Left ventricle myocardium inferior (tissue), 1 donor: ENCODE results near the gene PCTP. TPM values are rescaled to one million over a fixed set of nuclear protein-coding genes. Genes with fewer than 3 reads are reported as not detected.

ENCODE experiments used
- DNase-seq: peaks from one replicate; pipeline ENCODE4 v3.0.0-alpha.2; 2020
- H3K27ac ChIP-seq: fragments of 200-600 bp; replicated peaks from 2 replicates; pipeline ENCODE4 v1.8.0; 2021
- H3K27me3 ChIP-seq: fragments of 200-600 bp; 2 replicates; pipeline ENCODE4 v1.8.0; 2021; ENCODE audit warnings: low read depth
- H3K36me3 ChIP-seq: fragments of 200-600 bp; 2 replicates; pipeline ENCODE4 v1.8.0; 2021
- H3K4me1 ChIP-seq: fragments of 200-600 bp; 2 replicates; pipeline ENCODE4 v1.8.0; 2021
- H3K4me3 ChIP-seq: fragments of 200-600 bp; 2 replicates; pipeline ENCODE4 v1.8.0; 2021; ENCODE audit warnings: mild to moderate bottlenecking, moderate library complexity
- H3K9me3 ChIP-seq: fragments of 200-600 bp; replicated peaks from 2 replicates; pipeline ENCODE4 v1.8.0; 2021
- intact Hi-C: fragments of 100-400 bp; cut with micrococcal nuclease; formaldehyde crosslinking; loops from one replicate; pipeline ENCODE4 v1.11.0; 2022
- total RNA-seq: library from RNA; stranded (reverse); fragmentation: NEBNext Ultra II Directional; extraction: Animal tissue kit (Norgen Biotek cat#: 25700); gene quantifications from one replicate; pipeline ENCODE4 v1.2.1, GENCODE V29; 2021
- TF ChIP-seq, protein P1 (sequence below): fragments of 200-600 bp; IDR thresholded peaks from 2 replicates; pipeline ENCODE4 v1.8.0; 2021; ENCODE audit warnings: antibody characterized with exemption, mild to moderate bottlenecking, borderline replicate concordance
- donor health status: DM: no; HTN: yes; CAD: no; lungs with severe emphysema.

Gene PCTP
- total RNA-seq, 1 donor from 2014 or later: 19.6 TPM

DNA sequence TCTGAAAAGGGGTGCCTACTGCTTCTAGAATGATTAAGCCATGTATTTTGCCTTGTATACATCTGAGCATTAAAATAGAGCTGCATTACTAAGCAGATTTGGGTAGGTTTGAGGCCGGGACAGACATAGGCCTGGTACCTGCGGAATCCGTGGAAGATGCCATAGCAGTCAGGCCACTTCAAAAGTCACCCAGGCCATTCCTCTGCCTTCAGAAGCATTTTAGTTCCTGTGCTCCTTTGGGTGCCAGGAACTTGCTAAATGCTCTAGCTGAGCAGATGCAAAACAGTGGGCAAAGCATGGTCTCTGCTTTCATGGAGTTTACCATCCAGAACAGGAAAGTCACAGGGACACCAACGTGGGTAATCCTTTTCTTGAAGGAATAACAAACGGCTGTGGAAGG is 22.5 kb upstream of the PCTP start:
- Histone ChIP-seq H3K4me3 (peak overlapping the region; percentile 60), H3K4me1 (peaks cover 92% of the 10 kb centered on the region), H3K9me3 (no peaks in the 10 kb centered on the region), H3K27me3 (no peaks in the 10 kb centered on the region), H3K27ac (peak overlapping the region; percentile 93), H3K36me3 (no peaks in the 10 kb centered on the region)
- no peak for DNase-seq
- intact Hi-C loops: no loop called here
- TF ChIP-seq, protein P1, sequence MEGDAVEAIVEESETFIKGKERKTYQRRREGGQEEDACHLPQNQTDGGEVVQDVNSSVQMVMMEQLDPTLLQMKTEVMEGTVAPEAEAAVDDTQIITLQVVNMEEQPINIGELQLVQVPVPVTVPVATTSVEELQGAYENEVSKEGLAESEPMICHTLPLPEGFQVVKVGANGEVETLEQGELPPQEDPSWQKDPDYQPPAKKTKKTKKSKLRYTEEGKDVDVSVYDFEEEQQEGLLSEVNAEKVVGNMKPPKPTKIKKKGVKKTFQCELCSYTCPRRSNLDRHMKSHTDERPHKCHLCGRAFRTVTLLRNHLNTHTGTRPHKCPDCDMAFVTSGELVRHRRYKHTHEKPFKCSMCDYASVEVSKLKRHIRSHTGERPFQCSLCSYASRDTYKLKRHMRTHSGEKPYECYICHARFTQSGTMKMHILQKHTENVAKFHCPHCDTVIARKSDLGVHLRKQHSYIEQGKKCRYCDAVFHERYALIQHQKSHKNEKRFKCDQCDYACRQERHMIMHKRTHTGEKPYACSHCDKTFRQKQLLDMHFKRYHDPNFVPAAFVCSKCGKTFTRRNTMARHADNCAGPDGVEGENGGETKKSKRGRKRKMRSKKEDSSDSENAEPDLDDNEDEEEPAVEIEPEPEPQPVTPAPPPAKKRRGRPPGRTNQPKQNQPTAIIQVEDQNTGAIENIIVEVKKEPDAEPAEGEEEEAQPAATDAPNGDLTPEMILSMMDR: no peak

DNA sequence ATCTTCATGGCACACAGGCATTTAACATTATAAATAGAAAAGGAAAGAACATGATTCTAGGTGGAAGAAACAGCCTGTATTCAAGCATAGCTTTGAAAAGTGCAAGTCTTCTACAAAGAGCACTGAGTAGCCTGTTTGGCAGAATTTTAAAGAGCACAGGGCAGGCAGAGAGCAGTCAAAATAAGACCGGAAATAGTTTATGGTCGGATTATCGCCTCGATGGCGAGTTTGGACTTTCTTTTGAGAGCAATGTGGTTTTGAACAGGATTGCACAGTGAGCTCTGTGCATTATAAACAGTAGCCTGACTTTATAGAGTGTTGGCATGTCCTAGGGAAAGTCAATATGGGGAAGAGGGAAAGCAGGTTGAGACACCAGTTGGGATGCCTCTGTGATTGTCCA is 22.0 kb upstream of the PCTP start:
- peak overlapping the region; percentile 60 for H3K4me3 ChIP-seq

DNA sequence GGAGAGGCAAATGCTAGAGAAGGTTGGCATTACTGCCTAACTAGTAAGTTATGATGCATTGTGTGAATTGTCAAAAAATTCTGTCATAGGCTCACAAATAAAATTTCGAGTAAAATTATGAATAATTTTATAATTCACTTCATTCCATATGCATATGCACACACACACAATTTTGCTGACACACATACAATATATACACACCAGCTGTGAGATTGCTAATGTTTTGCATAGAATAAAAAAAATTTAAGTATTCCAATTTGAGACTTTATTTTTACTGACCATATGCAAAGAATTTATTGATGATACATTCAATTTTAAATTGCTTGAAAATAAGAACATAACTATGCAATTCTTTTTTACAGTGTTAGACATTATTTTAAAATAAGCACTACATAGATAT is 21.4 kb upstream of the PCTP start:
- Histone ChIP-seq H3K36me3 (no peaks in the 10 kb centered on the region), H3K4me1 (peaks cover 92% of the 10 kb centered on the region), H3K9me3 (no peaks in the 10 kb centered on the region), H3K27ac (peak overlapping the region; percentile 93), H3K27me3 (no peaks in the 10 kb centered on the region), H3K4me3 (peak overlapping the region; percentile 60)
- no peak for DNase-seq
- intact Hi-C loops: no loop called here
- TF ChIP-seq, protein P1: no peak

More for the DNA sequence above, 22.0 kb upstream of the PCTP start:
- Histone ChIP-seq H3K27ac (peak overlapping the region; percentile 93), H3K4me1 (peaks cover 92% of the 10 kb centered on the region), H3K27me3 (no peaks in the 10 kb centered on the region), H3K9me3 (no peaks in the 10 kb centered on the region), H3K36me3 (no peaks in the 10 kb centered on the region)
- intact Hi-C loops: no loop called here
- no peak for DNase-seq
- TF ChIP-seq, protein P1: no peak

DNA sequence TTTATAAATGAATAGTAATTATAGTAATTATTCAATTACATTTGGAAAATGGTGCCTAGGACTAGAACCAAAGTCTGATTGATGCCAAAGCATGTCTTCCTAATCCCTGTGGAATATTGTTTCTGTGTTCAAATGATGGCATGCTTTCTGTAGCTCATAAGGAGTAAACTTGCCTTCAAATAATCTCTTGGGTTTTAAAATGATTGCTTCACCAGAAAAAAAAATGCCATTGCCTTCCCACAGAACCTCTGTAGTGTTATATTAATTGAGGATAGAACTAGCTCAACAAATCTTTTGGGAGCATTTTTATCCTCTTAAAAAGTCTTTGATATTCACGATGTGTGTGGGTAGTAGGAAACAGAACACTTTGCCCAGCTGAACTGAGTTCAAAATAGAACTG is 20.5 kb upstream of the PCTP start:
- DNase-seq: no peak
- Histone ChIP-seq H3K27ac (peak overlapping the region; percentile 93), H3K9me3 (no peaks in the 10 kb centered on the region), H3K4me1 (peaks cover 86% of the 10 kb centered on the region), H3K36me3 (no peaks in the 10 kb centered on the region), H3K4me3 (peak overlapping the region; percentile 60), H3K27me3 (no peaks in the 10 kb centered on the region)
- intact Hi-C loops: no loop called here
- TF ChIP-seq, protein P1: no peak

DNA sequence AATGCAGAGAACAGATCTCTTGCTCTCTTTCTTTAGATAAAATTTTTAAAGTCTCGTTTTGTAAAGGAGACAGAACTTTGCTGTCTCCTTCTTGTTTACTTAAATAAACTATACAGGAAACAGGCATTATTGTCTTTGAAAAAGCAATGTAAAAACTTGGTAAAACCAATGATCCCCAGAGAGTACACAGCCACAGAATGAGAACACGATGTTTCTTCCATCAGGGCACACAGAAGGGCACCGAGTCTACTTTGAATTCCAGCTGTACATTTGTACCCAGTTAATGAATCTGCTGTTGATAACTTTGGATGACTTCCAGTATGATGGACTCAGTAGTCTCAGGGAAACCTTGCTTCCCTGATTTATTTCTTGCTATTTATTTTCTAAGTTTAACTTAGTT is 20.0 kb upstream of the PCTP start:
- TF ChIP-seq, protein P1: no peak
- Histone ChIP-seq H3K4me1 (peaks cover 83% of the 10 kb centered on the region), H3K9me3 (no peaks in the 10 kb centered on the region), H3K36me3 (no peaks in the 10 kb centered on the region), H3K27ac (peak overlapping the region; percentile 93), H3K4me3 (peak overlapping the region; percentile 60), H3K27me3 (no peaks in the 10 kb centered on the region)
- intact Hi-C loops: no loop called here
- DNase-seq: no peak
